Transverse colon (tissue), 3 donors: Measurements from ENCODE around the gene ZNF74.

ENCODE experiments used
- CTCF ChIP-seq, 5 experiments: fragments of 200-600 bp in 3 of 5; fragments of 450-650 bp in 2 of 5; sonication (generic) in 3 of 5; IDR thresholded peaks; 1 replicate in 2 of 5; 2 replicates in 3 of 5; pipeline ENCODE4 v1.5.1; 2016 to 2017; ENCODE audit warnings: antibody characterized with exemption in 5 of 5, inconsistent platforms in 3 of 5, mild to moderate bottlenecking in 2 of 5, moderate library complexity in 1 of 5
- EP300 ChIP-seq: sonication (generic); formaldehyde crosslinking; IDR thresholded peaks from one replicate; pipeline ENCODE4 v1.6.1; 2017; ENCODE audit warnings: antibody characterized with exemption, low read depth

GRCh38 chr22:20421507-20421874 lies 27.5 kb downstream of the ZNF74 start:
- no peak for TF ChIP-seq EP300
- no peak for TF ChIP-seq CTCF (IDR thresholded peaks at IDR 0.05)
